ENCODE measurements around the gene MTURN. TPM values are rescaled to one million over a fixed set of nuclear protein-coding genes. Genes with fewer than 3 reads are reported as not detected.

The MTURN gene
- total and polyA plus RNA-seq, 12 donors: 4.6 to 15.6 (median 7.6) TPM

DNA sequence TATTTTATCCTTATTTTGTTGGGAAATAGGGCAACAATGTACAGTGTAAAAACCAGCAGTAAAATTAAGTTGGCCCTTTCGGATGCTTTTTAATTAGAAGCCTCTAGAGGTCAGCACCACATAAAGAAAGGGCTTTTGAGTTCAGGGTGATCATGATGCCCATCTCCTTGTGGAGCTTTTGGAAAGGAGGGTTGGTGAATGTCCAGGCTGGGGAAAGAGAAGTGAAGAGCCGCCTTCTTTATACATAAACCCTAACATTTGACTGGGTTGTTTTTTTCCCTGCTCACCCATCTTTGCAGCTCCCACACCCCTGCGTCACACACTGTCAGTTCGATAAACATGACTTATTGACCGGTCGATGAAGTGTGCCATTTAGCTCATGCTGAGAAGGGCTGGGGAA is 29.8 kb downstream of the MTURN start:
- Histone ChIP-seq H3K27ac (no peak overlapping the region), H3K4me1 (replicated peaks in 1 of 2) (peaks cover 0 to 22% of the 10 kb centered on the region in 2 donors), H3K9me3 (replicated peaks in 1 of 3) (no peaks in the 10 kb centered on the region), H3K27me3 (no peaks in the 10 kb centered on the region), H3K4me3 (no peak overlapping the region), H3K36me3 (replicated peaks in 1 of 2) (no peaks in the 10 kb centered on the region)
- TF ChIP-seq POLR2A (IDR thresholded peaks at IDR 0.05): no peak
- TF ChIP-seq, protein P1, sequence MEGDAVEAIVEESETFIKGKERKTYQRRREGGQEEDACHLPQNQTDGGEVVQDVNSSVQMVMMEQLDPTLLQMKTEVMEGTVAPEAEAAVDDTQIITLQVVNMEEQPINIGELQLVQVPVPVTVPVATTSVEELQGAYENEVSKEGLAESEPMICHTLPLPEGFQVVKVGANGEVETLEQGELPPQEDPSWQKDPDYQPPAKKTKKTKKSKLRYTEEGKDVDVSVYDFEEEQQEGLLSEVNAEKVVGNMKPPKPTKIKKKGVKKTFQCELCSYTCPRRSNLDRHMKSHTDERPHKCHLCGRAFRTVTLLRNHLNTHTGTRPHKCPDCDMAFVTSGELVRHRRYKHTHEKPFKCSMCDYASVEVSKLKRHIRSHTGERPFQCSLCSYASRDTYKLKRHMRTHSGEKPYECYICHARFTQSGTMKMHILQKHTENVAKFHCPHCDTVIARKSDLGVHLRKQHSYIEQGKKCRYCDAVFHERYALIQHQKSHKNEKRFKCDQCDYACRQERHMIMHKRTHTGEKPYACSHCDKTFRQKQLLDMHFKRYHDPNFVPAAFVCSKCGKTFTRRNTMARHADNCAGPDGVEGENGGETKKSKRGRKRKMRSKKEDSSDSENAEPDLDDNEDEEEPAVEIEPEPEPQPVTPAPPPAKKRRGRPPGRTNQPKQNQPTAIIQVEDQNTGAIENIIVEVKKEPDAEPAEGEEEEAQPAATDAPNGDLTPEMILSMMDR (IDR thresholded peaks at IDR 0.05): peak; percentile 44 to 74 (median 62)
- peak in 2 of 7 donors; percentile 45 to 50 for DNase-seq
- WGBS, 4 donors: 65 to 73% (median 68%) methylated on average over 6 of the region's 6 CpGs
- intact Hi-C loops (cut with DNase I): loop anchor here (5.0 to 10.0 kb wide), 3 partner anchors 110 to 400 kb away; no protein-coding TSS in a partner anchor

DNA sequence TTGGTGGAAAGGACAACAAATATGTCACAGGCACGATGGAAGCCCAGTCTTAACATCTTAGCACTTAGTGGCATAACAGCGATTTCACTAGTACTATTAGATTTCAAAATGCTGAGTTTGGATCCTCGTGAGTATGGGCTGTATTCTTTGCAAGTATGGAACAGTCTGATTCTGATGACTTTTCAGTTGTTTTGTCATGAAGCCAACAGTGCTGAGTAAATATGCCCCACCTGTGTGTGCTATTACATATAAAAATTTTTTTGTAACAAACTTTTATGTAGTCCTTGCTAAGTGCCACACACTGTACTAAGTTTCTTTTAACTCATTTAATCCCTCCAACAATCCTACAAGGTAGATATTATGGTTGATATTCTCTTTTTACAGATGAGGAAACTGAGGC is 30.8 kb downstream of the MTURN start:
- H3K27me3 ChIP-seq: no peaks in the 10 kb centered on the region
- H3K36me3 ChIP-seq (replicated peaks in 1 of 2): no peaks in the 10 kb centered on the region
- TF ChIP-seq, protein P1 (IDR thresholded peaks at IDR 0.05): no peak
- TF ChIP-seq POLR2A (IDR thresholded peaks at IDR 0.05): no peak
- H3K4me3 ChIP-seq: no peak overlapping the region
- DNase-seq: no peak
- H3K4me1 ChIP-seq (replicated peaks in 1 of 2): peaks cover 0 to 20% of the 10 kb centered on the region in 2 donors
- intact Hi-C loops (cut with DNase I): loop anchor here (5.0 to 10.0 kb wide), 4 partner anchors 102 to 399 kb away; no protein-coding TSS in a partner anchor
- H3K9me3 ChIP-seq (replicated peaks in 1 of 3): no peaks in the 10 kb centered on the region
- WGBS, 4 donors: 85 to 94% (median 91%) methylated on average over 3 of the region's 3 CpGs
- no peak overlapping the region for H3K27ac ChIP-seq

DNA sequence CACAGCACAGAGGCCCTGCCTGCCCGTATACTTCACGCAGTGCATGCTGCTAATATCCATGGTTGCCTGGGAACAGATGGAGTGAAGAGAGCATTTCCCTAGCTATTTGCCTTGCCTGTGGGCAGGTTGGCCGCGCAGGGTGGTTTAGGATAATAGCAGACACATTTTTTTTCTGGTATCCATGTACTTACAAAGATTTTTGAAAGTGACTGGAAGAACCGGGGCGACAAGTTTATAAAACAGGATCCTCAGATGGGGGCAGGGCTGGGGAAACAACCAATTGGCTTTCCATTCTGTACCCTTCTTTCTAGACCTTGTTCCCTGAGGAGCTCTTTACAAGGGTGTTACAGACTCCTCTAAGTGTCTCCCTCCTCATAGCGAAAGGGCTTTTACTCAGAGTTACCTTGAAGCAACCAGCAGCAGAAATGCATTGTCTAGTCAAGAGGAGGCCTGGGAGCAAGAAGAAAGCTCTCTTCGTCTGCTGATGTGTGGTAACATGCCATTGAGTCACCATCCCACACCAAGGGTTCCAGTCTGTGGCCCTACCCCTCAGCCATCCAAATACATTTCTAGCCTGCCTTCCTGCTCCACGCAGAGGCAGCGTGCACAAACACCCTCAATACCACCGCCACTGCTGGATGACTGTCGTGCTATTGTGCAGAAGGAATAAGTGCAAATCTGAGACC is 31.5 kb downstream of the MTURN start:
- no peak overlapping the region for H3K4me3 ChIP-seq
- TF ChIP-seq, protein P1 (IDR thresholded peaks at IDR 0.05): no peak
- no peak for TF ChIP-seq POLR2A (IDR thresholded peaks at IDR 0.05)
- peaks cover 0 to 20% of the 10 kb centered on the region in 2 donors for H3K4me1 ChIP-seq (replicated peaks in 1 of 2)
- intact Hi-C loops (cut with DNase I): loop anchor here (5.0 to 10.0 kb wide), 4 partner anchors 101 to 399 kb away; no protein-coding TSS in a partner anchor
- WGBS, 4 donors: 88 to 96% (median 92%) methylated on average over 12 of the region's 12 CpGs
- no peak overlapping the region for H3K27ac ChIP-seq
- DNase-seq: no peak
- no peaks in the 10 kb centered on the region for H3K9me3 ChIP-seq (replicated peaks in 1 of 3)
- no peaks in the 10 kb centered on the region for H3K27me3 ChIP-seq
- no peaks in the 10 kb centered on the region for H3K36me3 ChIP-seq (replicated peaks in 1 of 2)

- Histone ChIP-seq H3K27ac (no peak overlapping the region), H3K4me3 (no peak overlapping the region), H3K27me3 (no peaks in the 10 kb centered on the region), H3K36me3 (replicated peaks in 1 of 2) (no peaks in the 10 kb centered on the region), H3K4me1 (replicated peaks in 1 of 2) (peaks cover 0 to 20% of the 10 kb centered on the region in 2 donors), H3K9me3 (replicated peaks in 1 of 3) (no peaks in the 10 kb centered on the region)
- DNase-seq: no peak
- intact Hi-C loops (cut with DNase I): loop anchor here (5.0 to 10.0 kb wide), 4 partner anchors 100 to 398 kb away; no protein-coding TSS in a partner anchor
- 85 to 93% (median 92%) methylated on average over 5 of the region's 5 CpGs for WGBS, 4 donors
- TF ChIP-seq POLR2A (IDR thresholded peaks at IDR 0.05): no peak
- TF ChIP-seq, protein P1 (IDR thresholded peaks at IDR 0.05): no peak
Observed at GRCh38 chr7:30166841-30167235, 32.1 kb downstream of the MTURN start.

Measured in adrenal gland (tissue), 12 donors.